Stimulated activated effector memory CD8-positive, alpha-beta T cell treated with anti-CD3 and anti-CD28 coated beads, Interleukin-12 subunit alpha, Interleukin-12 subunit beta, amount 100 ng/mL, for 72 hours (primary cell): Measurements from ENCODE around the gene ZFHX3.

Experiments
- ATAC-seq: fragments of 150-1000 bp; cut with Tn5 transposase; 2 replicates; pipeline ENCODE4 v1.10.0; 2021
- DNase-seq, 2 donors: peaks; one replicate each; pipeline ENCODE4 v3.0.0; 2021 to 2022; ENCODE audit warnings: low spot score in 2 of 2
- H3K27ac Mint-ChIP-seq: one replicate; pipeline ENCODE4 v1.8.0; 2022; ENCODE audit warnings: mild to moderate bottlenecking, mixed read lengths
- H3K36me3 Mint-ChIP-seq: one replicate; pipeline ENCODE4 v1.8.0; 2022; ENCODE audit warnings: mild to moderate bottlenecking, mixed read lengths
- H3K4me1 Mint-ChIP-seq: one replicate; pipeline ENCODE4 v1.8.0; 2022; ENCODE audit warnings: mixed read lengths
- H3K4me3 Mint-ChIP-seq: one replicate; pipeline ENCODE4 v1.8.0; 2022; ENCODE audit warnings: mild to moderate bottlenecking, mixed read lengths
- H3K9me3 Mint-ChIP-seq: one replicate; pipeline ENCODE4 v1.8.0; 2022; ENCODE audit warnings: mixed read lengths

ZFHX3 gene

DNA sequence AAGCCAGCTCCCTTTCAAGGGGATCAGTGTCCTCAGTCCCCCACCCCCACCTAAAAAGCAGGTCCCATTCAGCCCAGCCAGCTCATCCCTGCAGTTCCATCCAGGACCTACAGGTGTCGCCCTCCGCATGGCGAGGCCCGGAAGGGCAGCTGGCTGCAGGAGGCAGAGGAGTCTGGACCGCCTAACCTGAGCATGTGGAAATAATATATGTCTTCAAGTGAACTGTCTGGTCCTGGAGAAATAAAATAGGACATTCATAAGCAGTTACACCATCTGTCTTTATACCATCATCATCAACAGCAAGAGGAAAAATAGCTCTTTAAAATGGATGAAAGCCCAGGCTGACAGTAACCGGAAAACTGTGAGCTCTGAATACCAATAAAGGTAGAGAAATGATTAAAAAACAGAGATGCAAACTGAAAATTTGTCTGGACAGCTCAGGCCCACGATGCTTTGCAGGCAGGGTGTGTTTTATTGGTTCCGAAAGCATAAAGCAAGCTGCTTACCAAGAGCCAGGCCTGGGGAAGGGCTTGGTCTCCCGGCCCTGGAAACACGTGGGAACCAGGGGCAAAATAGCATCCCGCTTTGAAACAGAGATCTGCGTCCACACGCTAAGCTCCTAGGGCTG is 215.2 kb downstream of the ZFHX3 start:
- Mint-ChIP-seq H3K27ac (no peak overlapping the region), H3K4me3 (no peak overlapping the region)
- ATAC-seq: peak; percentile 71

DNA sequence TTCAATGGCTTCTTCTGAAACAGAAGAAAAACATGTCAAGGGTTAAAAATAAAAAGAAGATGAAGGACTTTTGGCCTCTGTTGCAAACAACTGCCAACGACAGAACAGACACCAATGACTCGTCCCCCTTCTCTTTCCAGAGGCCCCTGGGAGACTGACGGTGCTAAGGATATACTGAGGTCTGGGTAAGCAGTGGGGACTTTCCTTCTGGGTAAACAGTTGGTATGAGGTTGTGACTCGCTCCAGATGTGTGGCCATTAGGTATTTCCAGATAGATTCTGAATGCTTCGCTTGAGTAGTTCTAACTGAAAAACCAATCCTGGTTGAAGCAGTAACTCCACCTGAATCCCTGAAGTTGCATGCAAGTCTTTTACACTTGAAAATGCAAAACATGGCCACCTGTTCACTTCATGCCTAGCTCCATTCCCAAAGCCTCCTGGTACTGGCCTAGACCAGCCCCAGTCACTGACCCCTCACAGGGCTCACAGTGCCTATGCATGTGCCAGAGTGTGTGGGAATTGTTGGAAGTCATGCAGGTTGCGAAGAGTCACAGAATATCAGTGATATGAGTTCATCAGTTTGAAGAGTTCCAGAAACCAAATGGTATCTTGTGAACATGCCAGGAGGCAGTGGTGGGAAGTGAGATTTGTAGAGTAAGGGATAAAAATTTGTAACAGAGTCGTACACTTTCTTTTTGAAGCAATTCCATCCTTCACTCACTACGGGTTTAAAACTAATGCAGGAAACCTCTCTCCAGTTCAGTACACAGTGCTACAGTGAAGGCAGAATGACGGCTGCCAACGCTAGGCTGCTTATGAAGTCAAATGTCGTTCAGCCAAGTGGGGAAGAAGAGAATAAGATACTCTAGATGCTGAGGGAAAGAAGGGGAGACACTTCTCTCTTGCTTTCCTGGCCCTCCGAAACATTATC is 217.8 kb downstream of the ZFHX3 start:
- H3K9me3 Mint-ChIP-seq: no peaks in the 10 kb centered on the region
- H3K4me3 Mint-ChIP-seq: no peak overlapping the region
- DNase-seq (no peak), ATAC-seq (no peak)
- no peaks in the 10 kb centered on the region for H3K4me1 Mint-ChIP-seq
- H3K36me3 Mint-ChIP-seq: no peaks in the 10 kb centered on the region
- H3K27ac Mint-ChIP-seq: no peak overlapping the region

More for the DNA sequence above, 215.2 kb downstream of the ZFHX3 start:
- Mint-ChIP-seq H3K36me3 (no peaks in the 10 kb centered on the region), H3K4me1 (no peaks in the 10 kb centered on the region), H3K9me3 (no peaks in the 10 kb centered on the region)
- DNase-seq: peak; percentile 62 to 83

DNA sequence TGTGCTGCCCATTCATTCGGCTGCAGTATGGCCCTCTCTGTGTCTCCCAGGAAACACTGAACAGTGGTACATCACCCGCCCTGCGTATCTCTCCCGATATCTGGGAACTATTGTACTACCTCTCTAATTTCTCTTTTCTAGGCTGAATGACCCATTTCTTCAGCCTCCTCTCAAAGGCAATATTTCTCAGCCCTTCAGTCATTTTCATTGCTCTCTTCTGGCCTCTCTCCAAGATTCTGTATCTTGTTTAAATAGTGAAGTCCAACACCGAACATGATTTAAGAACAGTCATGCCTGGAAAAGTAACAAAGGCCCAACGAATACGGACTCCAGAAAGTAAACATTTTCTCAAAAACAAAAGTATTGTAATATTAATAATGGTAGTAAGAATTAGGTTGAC is 220.1 kb downstream of the ZFHX3 start:
- DNase-seq: no peak
- H3K27ac Mint-ChIP-seq: no peak overlapping the region
- H3K4me3 Mint-ChIP-seq: no peak overlapping the region
- no peaks in the 10 kb centered on the region for H3K36me3 Mint-ChIP-seq
- H3K9me3 Mint-ChIP-seq: no peaks in the 10 kb centered on the region
- no peak for ATAC-seq
- H3K4me1 Mint-ChIP-seq: no peaks in the 10 kb centered on the region

DNA sequence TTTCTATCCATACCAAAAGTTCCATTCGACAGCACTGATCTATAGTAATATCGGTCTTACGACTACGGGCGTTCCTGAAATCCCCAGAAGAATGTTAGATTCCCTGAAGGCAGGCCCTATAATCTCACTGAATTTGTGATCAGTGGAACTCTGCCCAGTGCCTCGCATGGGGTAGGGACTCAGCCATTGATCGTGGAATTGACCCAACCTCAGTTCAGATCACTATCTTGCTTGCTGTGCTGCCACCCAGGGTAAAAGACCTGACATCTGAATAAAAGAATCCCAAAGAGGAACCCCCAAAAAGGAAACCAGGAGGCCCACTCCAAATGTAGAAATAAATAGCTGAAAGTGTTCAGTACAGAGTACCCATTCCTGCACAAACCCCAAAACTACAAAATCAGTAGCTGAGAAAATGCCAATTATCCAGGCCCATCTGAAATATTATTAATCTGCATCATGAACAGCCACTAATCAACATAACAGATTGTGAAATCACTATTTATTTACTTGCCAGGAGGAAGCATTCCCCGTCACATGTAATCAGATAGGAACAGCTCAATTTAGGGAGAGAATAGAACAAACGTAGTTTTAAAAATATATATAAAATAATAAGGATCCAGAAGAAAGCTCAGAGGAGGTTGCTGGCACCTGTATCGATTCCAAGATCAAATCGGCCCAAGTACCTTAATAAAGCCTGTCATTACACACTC is 221.9 kb downstream of the ZFHX3 start:
- H3K36me3 Mint-ChIP-seq: no peaks in the 10 kb centered on the region
- H3K9me3 Mint-ChIP-seq: no peaks in the 10 kb centered on the region

DNA sequence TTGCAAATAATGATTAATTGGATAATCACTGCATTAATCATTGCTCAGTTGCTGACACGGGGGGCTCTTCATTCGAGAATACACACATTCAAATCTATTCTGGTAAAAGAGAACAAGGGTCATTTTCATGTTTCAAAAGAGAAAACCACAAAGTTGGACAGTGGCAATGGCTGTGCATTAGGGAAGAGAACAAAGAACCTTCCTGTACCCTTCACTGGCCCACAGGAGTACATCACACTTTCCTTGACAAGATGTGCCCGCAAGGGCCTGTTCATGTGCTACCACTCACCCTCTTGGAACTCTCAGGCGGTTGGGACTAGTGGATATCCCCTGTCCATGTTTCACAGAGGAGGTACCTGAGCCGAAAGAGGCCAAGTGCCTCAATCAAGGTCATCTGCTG is 223.2 kb downstream of the ZFHX3 start:
- no peaks in the 10 kb centered on the region for H3K36me3 Mint-ChIP-seq
- ATAC-seq (no peak), DNase-seq (no peak)
- no peak overlapping the region for H3K27ac Mint-ChIP-seq
- H3K4me1 Mint-ChIP-seq: no peaks in the 10 kb centered on the region
- no peaks in the 10 kb centered on the region for H3K9me3 Mint-ChIP-seq
- H3K4me3 Mint-ChIP-seq: no peak overlapping the region

More for the DNA sequence above, 221.9 kb downstream of the ZFHX3 start:
- no peak overlapping the region for H3K4me3 Mint-ChIP-seq
- H3K4me1 Mint-ChIP-seq: no peaks in the 10 kb centered on the region
- DNase-seq: no peak
- H3K27ac Mint-ChIP-seq: no peak overlapping the region
- ATAC-seq: no peak

DNA sequence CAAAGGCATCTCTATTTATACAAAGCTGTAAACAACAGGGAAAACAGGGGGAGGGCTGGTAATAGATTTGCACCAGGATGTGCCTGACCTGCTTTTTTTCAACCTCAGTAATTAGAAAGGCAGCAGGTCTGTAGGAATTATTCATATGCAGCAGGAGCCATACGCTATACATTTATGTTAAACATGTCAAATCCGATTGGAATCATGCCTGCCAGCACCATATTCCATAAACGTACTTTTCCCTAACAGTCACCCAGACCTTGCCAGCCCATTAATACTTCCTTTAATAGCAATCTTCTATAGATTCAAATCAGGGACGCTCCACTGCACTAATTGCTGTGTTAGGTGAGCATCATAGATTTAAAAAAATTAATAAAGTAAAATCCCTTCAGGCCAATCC is 223.9 kb downstream of the ZFHX3 start:
- H3K4me3 Mint-ChIP-seq: no peak overlapping the region
- H3K27ac Mint-ChIP-seq: no peak overlapping the region
- no peak for DNase-seq
- no peaks in the 10 kb centered on the region for H3K9me3 Mint-ChIP-seq
- no peaks in the 10 kb centered on the region for H3K36me3 Mint-ChIP-seq
- ATAC-seq: no peak
- H3K4me1 Mint-ChIP-seq: no peaks in the 10 kb centered on the region

DNA sequence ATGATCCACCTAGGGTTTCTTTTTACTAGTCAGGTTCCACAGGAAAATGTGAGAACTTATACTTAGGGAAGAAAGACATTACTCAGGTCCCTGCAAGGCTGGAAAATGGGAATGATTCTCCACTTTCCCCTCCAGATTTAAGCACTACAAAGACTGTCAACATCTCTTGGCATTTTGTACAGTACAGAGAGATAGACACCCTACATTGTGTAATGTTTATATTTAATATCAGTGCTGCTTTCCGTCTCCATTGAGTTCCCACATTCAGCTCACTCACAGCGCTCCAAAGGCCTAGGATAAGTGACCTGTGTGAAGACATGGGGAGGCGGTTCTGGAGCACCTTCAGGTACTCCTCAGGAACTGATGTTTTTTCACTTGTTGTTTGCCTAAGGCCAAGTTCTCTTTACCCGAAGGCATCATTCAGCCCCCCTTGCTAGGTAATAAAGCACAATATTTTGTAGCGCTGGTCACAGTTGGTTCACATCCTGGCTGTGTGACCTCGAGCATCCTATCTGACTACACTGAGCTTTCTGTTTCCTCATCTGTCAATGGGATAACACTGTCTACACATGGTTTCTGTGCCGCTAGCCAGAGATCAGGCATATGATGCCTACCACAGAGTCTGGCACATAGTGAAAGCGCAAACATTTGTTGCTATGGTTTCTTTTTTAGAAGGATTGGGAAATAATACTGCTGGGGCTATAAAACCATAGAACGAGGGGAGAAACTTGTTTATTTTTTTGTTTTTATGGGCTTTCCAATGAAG is 226.6 kb downstream of the ZFHX3 start:
- Mint-ChIP-seq H3K9me3 (no peaks in the 10 kb centered on the region), H3K27ac (no peak overlapping the region), H3K36me3 (no peaks in the 10 kb centered on the region), H3K4me1 (no peaks in the 10 kb centered on the region), H3K4me3 (no peak overlapping the region)
- DNase-seq (no peak), ATAC-seq (no peak)

DNA sequence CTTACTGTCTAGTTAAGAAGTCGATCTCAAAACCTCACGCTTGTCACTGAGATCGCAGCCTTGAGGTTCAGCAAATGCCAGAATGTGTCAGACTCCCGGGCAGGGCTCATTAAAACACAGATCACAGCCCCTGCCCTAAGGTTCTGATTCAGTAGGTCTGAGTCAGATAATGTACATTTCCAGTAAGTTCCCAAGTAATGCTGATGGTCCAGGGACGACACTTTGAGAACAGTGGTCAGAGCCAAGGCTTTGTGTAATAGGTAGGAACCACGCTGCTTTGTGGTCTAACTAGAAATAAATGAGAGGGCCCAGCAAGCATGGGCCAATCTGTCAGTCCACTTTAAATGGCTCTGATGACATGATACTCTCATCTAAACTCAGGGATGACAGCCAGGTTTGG is 228.6 kb downstream of the ZFHX3 start:
- Mint-ChIP-seq H3K4me3 (no peak overlapping the region), H3K9me3 (no peaks in the 10 kb centered on the region), H3K27ac (no peak overlapping the region), H3K4me1 (no peaks in the 10 kb centered on the region), H3K36me3 (peaks cover 4% of the 10 kb centered on the region)
- ATAC-seq (no peak), DNase-seq (no peak)

DNA sequence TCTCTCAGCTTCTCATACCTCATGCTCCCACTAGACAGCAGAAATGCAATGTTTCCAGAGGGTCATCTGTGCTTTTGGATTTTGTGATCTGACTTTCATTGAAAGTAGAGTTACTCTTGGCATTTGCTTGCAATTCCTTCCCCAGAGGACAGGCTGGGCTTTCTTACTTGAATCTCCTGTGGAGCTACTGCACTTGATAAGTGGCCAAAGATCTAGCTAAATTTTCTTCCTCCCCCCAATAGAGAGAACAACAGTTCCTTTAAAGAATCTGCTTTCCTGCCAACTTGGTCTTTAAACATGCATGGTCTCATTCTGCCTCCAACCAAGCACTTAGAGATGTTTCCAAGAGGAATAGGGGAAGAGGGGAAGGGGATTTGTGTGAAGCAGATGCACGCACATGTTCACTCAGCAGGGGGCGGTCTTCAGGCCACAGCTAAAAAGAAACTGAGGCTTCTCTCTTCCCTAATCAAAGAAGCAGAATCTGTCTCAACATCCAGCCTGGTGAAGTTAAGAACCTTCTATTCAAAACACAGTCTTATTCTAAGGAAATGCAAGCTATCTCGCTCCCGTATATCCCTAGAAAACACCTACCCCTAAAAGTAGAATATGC is 229.6 kb downstream of the ZFHX3 start:
- H3K9me3 Mint-ChIP-seq: no peaks in the 10 kb centered on the region
- no peaks in the 10 kb centered on the region for H3K4me1 Mint-ChIP-seq
- DNase-seq (no peak), ATAC-seq (no peak)
- H3K4me3 Mint-ChIP-seq: no peak overlapping the region
- H3K27ac Mint-ChIP-seq: no peak overlapping the region
- peaks cover 4% of the 10 kb centered on the region for H3K36me3 Mint-ChIP-seq

DNA sequence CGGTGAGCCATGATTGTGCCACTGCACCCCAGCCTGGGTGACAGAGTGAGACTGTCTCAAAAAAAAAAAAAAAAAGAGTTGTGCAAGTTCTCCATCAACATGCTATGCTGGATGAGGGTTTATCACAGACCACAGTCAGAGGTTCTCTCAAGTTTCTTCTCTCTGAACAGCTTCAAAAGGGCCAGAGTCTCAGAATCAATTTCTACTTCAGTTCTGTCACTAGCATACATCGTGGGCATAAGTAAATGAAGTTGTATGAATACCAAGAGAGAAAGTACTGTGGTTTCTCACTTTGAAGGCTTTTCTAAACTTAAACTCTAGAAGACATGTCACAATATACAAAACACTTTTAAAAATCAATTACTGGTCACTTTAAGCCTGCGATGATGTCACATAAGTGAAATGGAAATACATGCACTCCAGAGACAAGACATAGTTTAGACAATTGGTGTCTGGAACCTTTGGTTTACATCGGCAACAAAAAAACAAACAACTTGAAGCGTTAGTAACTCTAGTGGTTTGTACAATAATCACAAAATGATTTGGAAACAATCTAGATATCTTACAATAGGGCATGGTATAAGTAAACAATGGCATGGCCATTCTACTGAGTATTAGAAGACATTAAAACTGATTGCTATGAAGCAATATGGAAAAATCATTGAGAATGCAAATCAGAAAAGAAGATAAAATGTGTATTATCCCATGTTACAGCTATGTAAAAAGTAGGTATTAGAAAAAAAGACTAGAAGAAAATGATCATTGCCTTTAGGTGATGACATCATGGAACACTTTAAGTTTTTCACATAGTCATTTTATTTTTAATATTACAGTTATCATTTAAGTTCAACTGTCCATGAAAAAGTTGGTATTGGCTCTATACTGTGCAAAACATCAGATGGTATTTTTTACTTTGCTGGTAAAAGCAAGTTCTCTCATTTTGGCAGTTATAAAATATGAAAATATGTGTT is 232.3 kb downstream of the ZFHX3 start:
- Mint-ChIP-seq H3K4me3 (no peak overlapping the region), H3K27ac (no peak overlapping the region), H3K4me1 (no peaks in the 10 kb centered on the region), H3K9me3 (no peaks in the 10 kb centered on the region), H3K36me3 (peaks cover 4% of the 10 kb centered on the region)
- DNase-seq: no peak
- peak; percentile 28 for ATAC-seq

DNA sequence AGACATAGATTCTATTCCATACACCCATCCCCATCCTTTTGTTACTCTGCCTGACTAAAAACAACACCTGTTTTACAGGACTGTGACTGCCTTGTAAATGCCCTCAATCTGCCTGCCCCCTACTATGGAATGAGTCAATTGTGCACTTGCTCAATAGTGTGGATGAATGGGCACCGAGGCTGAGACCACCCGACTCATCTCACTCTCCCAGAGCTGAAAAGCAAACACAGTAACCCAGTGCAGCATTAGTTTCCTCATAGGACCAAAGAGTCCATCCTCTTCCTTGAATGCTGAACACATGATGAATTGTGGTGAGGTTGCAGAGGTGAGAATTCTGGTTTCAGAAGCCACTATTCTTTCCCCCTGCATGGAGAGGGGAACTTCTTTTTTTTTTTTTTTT is 233.7 kb downstream of the ZFHX3 start:
- peaks cover 4% of the 10 kb centered on the region for H3K36me3 Mint-ChIP-seq
- no peak overlapping the region for H3K27ac Mint-ChIP-seq
- no peaks in the 10 kb centered on the region for H3K9me3 Mint-ChIP-seq
- H3K4me1 Mint-ChIP-seq: no peaks in the 10 kb centered on the region
- DNase-seq: no peak
- peak; percentile 36 for ATAC-seq
- H3K4me3 Mint-ChIP-seq: no peak overlapping the region

DNA sequence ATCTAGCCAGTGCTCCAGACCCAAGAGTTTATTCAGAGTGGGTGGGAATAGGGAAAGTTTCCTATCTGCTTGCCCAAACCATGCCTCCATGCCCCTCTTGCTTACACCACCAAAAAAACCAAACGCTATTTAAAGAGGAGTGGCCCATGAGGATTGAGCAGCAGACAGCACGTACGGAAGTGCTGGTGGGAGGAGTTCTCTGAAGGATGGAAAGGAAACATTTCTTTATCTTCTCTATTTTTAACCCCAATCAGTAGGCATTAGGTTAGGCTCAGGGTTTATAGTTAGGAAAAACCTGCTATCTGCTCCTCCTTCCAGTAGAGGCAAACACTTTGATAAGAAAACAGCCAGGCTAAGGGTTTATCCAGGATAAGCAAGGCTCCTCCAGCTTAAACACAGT is 235.3 kb downstream of the ZFHX3 start:
- ATAC-seq: no peak
- no peaks in the 10 kb centered on the region for H3K9me3 Mint-ChIP-seq
- no peak overlapping the region for H3K4me3 Mint-ChIP-seq
- no peak for DNase-seq
- no peak overlapping the region for H3K27ac Mint-ChIP-seq
- H3K4me1 Mint-ChIP-seq: no peaks in the 10 kb centered on the region
- peaks cover 4% of the 10 kb centered on the region for H3K36me3 Mint-ChIP-seq

DNA sequence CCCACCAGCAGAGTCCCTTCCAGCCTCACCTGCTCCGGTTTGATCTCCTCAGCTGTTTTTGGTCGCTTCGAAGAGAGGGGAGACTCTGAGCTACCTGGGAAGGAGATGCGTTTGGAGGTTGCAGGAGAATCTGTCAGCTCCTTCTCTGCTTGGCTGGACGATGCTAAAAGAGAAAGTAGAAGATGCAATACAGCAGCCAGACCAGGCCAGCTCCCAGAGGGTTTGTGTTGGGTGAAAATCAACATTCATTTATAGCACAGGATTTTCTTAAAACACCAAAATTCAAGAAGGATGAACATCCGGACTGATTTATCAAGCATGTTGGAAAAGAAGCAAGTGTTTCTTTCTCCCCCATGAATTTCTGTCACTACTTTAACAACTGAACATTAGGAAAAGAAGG is 236.1 kb downstream of the ZFHX3 start:
- ATAC-seq (no peak), DNase-seq (no peak)
- Mint-ChIP-seq H3K4me1 (no peaks in the 10 kb centered on the region), H3K4me3 (no peak overlapping the region), H3K27ac (no peak overlapping the region), H3K36me3 (peaks cover 4% of the 10 kb centered on the region), H3K9me3 (no peaks in the 10 kb centered on the region)

DNA sequence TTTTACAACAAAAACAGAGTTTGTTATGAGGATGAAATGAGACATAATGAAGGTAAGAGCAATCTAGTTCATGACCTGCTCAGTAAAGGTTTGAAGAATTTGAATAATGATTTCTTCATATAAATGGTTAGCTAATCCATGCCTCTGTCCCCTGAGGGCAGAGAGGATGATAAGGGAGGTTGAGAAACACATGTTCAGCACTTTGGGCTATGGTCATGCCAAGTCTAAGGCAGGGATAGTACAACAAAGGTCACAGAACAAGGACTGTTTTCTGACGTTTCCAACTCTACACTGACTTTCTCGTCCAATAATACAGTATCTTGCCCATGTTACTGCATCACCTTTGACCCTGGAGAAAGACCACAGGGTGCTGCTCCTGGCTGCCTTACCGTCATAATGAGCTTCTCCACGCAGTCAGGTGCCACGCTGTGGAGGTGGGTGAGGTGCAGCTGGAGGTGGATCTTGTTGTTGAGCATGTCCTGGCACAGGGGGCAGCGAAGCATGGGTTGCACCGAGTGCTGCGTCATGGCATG is 236.7 kb downstream of the ZFHX3 start:
- no peaks in the 10 kb centered on the region for H3K4me1 Mint-ChIP-seq
- H3K27ac Mint-ChIP-seq: no peak overlapping the region
- H3K4me3 Mint-ChIP-seq: no peak overlapping the region
- no peak for ATAC-seq
- no peak for DNase-seq
- no peaks in the 10 kb centered on the region for H3K9me3 Mint-ChIP-seq
- peaks cover 4% of the 10 kb centered on the region for H3K36me3 Mint-ChIP-seq
